PC-9 (cell line): ENCODE measurements around the gene XAGE3. TPM values are rescaled to one million over a fixed set of nuclear protein-coding genes. Genes with fewer than 3 reads are reported as not detected.
"Not testable (repeated sequence)": the region's sequence is repeated elsewhere in the genome, so short reads cannot be mapped to it uniquely, and the experiment has no call there.

ENCODE experiments used
- BruUV-seq: library from RNA; stranded (reverse); fragments of 400-500 nt; replicated peaks from 2 replicates; lab custom pipeline; 2021; lab: Mats Ljungman, UMichigan
- CTCF ChIA-PET: fragments of 300-600 bp; sonication (Branson Sonifier 250); formaldehyde crosslinking; loops from one replicate; lab custom pipeline; 2022; ENCODE audit warnings: antibody characterized with exemption; lab: Charles Lee
- POLR2A ChIA-PET: fragments of 300-600 bp; sonication (Branson Sonifier 250); formaldehyde crosslinking; loops from one replicate; lab custom pipeline; 2022; ENCODE audit warnings: antibody characterized with exemption; ENCODE audit not compliant: unreplicated experiment; lab: Charles Lee
- DNase-seq, 2 experiments: peaks; one replicate each; pipeline versions ENCODE4 v3.0.0 to v3.0.0-alpha.2; 2015 to 2022; ENCODE audit warnings: mixed read lengths in 1 of 2
- H2AFZ ChIP-seq: fragments of 200-600 bp; sonication (generic); 2 replicates; pipeline ENCODE4 v1.8.1; 2017; ENCODE audit warnings: antibody characterized with exemption
- H3F3A ChIP-seq: fragments of 200-600 bp; sonication (generic); 2 replicates; pipeline ENCODE4 v1.8.1; 2017; ENCODE audit warnings: antibody characterized with exemption, mild to moderate bottlenecking, low read depth; ENCODE audit not compliant: insufficient read depth
- H3K27ac ChIP-seq: fragments of 200-600 bp; sonication (generic); 2 replicates; pipeline ENCODE4 v1.6.1; 2016; ENCODE audit warnings: mixed run types
- H3K27me3 ChIP-seq: fragments of 200-600 bp; sonication (generic); 2 replicates; pipeline ENCODE4 v1.6.1; 2016; ENCODE audit warnings: low read depth, mixed run types; ENCODE audit not compliant: insufficient read depth
- H3K36me3 ChIP-seq: fragments of 200-600 bp; sonication (generic); 2 replicates; pipeline ENCODE4 v1.6.1; 2016; ENCODE audit warnings: low read depth, mixed run types
- H3K4me1 ChIP-seq: fragments of 200-600 bp; sonication (generic); replicated peaks from 2 replicates; pipeline ENCODE4 v1.6.1; 2016; ENCODE audit warnings: mixed run types; ENCODE audit not compliant: insufficient read depth
- H3K4me2 ChIP-seq: fragments of 200-600 bp; sonication (generic); 2 replicates; pipeline ENCODE4 v1.6.1; 2017; ENCODE audit warnings: mixed run types
- H3K4me3 ChIP-seq: fragments of 200-600 bp; sonication (generic); 2 replicates; pipeline ENCODE4 v1.6.1; 2016; ENCODE audit warnings: mixed run types
- H3K79me2 ChIP-seq: fragments of 200-600 bp; sonication (generic); 2 replicates; pipeline ENCODE4 v1.6.1; 2017; ENCODE audit warnings: low read depth, mixed run types
- H3K9me2 ChIP-seq: fragments of 200-600 bp; sonication (generic); 2 replicates; pipeline ENCODE4 v1.8.1; 2017; ENCODE audit warnings: mild to moderate bottlenecking; ENCODE audit not compliant: insufficient read depth
- H3K9me3 ChIP-seq: fragments of 200-600 bp; sonication (generic); 2 replicates; pipeline ENCODE4 v1.8.1; 2016; ENCODE audit warnings: low read depth; ENCODE audit not compliant: insufficient read depth
- H4K20me1 ChIP-seq: fragments of 200-600 bp; sonication (generic); 2 replicates; pipeline ENCODE4 v1.8.1; 2017; ENCODE audit not compliant: insufficient read depth
- EZH2 ChIP-seq: fragments of 200-600 bp; sonication (generic); IDR thresholded peaks from 2 replicates; pipeline ENCODE4 v1.8.0; 2017; ENCODE audit warnings: antibody characterized with exemption, low read depth
- intact Hi-C: fragments of 100-400 bp; cut with micrococcal nuclease; formaldehyde crosslinking; loops from one replicate; pipeline ENCODE4 v1.10.0; 2022; ENCODE audit not compliant: unreplicated experiment
- total RNA-seq: library from RNA; stranded (reverse); gene quantifications from 2 replicates; pipeline ENCODE4 v1.2.3, GENCODE V29; 2021
- TF ChIP-seq, protein P1 (sequence below): fragments of 200-600 bp; sonication (generic); conservative IDR thresholded peaks from 2 replicates; pipeline ENCODE4 v1.6.1; 2017; ENCODE audit warnings: mixed run types, antibody characterized with exemption, mild to moderate bottlenecking, moderate library complexity

The XAGE3 gene
- total RNA-seq, 1 experiment from 2014 or later: not detected

DNA sequence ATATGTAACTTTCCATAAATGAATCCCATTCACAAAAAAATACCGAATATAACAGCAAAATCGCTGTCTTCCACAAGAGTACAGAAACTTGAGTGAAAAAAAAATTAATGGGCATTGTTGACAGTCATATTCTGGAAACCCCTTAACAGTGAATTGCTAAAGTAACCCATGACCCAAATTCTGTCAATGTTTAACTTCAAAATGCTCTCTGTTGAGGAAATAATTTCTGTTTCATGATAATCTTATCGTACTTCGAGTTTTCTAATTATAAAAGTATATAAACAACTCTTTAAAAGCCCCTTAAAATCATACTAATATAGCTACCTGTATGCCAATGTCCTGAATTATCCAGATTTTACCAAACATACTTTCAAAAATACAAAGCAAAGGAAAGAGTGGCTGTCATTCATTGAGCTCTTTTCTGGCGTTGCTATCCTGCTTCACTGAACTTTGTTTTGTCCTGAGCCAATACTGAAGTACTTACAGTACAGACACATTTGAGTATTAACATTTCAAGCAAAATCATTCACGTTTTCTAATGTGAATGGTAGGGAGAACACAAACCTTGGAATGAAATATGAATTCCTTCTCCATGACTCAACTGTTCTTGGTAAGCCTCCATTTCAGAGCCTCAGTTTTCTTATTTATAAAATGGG lies 2.4 kb downstream of the XAGE3 start:
- Histone ChIP-seq H3F3A (no peaks in the 10 kb centered on the region), H3K4me1 (no peaks in the 10 kb centered on the region), H3K79me2 (no peaks in the 10 kb centered on the region), H2AFZ (no peak overlapping the region), H3K4me2 (no peak overlapping the region), H4K20me1 (no peaks in the 10 kb centered on the region), H3K9me2 (no peaks in the 10 kb centered on the region), H3K9me3 (no peaks in the 10 kb centered on the region), H3K27me3 (no peaks in the 10 kb centered on the region), H3K4me3 (no peak overlapping the region), H3K27ac (no peak overlapping the region), H3K36me3 (no peaks in the 10 kb centered on the region)
- intact Hi-C loops: no loop called here
- BruUV-seq: no TSS peak
- TF ChIP-seq, protein P1, sequence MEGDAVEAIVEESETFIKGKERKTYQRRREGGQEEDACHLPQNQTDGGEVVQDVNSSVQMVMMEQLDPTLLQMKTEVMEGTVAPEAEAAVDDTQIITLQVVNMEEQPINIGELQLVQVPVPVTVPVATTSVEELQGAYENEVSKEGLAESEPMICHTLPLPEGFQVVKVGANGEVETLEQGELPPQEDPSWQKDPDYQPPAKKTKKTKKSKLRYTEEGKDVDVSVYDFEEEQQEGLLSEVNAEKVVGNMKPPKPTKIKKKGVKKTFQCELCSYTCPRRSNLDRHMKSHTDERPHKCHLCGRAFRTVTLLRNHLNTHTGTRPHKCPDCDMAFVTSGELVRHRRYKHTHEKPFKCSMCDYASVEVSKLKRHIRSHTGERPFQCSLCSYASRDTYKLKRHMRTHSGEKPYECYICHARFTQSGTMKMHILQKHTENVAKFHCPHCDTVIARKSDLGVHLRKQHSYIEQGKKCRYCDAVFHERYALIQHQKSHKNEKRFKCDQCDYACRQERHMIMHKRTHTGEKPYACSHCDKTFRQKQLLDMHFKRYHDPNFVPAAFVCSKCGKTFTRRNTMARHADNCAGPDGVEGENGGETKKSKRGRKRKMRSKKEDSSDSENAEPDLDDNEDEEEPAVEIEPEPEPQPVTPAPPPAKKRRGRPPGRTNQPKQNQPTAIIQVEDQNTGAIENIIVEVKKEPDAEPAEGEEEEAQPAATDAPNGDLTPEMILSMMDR: no peak
- TF ChIP-seq EZH2: no peak
- CTCF ChIA-PET: no interaction called here
- POLR2A ChIA-PET: no interaction called here
- DNase-seq: no peak

DNA sequence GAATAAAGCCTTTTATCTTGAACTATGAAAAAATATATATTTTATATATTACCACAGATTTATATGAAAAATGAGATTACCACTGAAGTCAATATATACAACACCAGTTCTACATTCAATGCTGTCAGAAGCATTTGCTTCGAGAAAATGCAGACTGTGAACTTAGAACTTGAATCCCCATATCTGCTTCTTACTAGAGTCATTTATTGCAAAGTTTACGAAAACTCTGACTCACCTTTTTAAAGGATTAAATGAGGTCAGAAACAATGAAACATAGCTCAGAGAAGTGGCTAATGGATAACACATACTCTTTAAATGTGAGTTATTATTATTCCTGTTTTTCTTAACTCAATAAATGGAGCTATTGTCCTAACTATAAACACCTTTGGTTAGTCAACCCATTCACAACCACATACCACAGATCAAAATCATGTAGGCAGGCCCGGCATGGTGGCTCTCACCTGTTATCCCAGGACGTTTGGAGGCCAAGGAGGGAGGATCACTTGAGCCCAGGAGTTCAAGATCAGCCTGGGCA lies 10.8 kb downstream of the XAGE3 start:
- intact Hi-C loops, POLR2A ChIA-PET, H3K4me3 ChIP-seq, DNase-seq, H3K27me3 ChIP-seq, BruUV-seq, H2AFZ ChIP-seq, H3K27ac ChIP-seq, H3F3A ChIP-seq, H3K4me2 ChIP-seq, H3K79me2 ChIP-seq, H3K9me2 ChIP-seq, CTCF ChIA-PET, H3K9me3 ChIP-seq, H3K4me1 ChIP-seq, H4K20me1 ChIP-seq, H3K36me3 ChIP-seq: not testable (repeated sequence)

DNA sequence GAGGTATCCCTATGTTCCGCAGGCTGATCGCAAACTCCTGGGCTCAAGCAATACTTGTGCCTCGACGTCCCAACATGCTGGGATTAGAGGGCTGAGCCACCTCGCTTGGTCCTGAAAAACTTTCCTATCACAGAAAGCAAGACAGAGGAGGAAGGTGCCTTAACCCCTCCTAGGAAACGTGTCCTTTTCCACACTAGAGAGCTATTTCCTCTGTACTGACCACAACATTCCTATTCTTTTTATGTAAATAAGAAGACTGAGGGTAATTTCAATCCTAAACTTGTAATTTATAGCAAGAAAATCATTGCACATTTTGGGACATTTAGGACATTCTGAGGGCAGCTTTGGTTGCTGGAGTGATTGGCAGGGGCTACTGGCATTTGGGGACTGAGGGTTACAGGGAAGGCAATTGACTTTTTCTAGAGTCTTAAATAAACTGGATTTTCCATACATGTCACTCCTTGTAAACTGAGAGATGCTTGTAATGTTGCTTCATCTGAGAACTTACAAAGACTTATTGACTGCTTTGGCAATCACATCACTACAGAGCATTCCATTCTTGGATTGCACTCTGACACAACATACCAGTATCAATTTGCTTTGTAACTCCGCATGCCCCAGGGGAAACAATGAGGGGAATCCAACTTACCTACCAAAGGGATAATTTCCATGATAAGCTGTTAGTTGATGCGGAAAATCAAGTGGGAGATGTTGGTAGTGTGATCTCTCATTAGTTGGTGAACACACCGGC lies 15.6 kb downstream of the XAGE3 start:
- TF ChIP-seq, protein P1: no peak
- TF ChIP-seq EZH2: no peak
- no peaks in the 10 kb centered on the region for H3F3A ChIP-seq
- ChIA-PET CTCF (no interaction called here), POLR2A (no interaction called here)
- intact Hi-C loops: no loop called here
- no peaks in the 10 kb centered on the region for H3K9me2 ChIP-seq
- no peak overlapping the region for H3K4me3 ChIP-seq
- H3K79me2 ChIP-seq: no peaks in the 10 kb centered on the region
- DNase-seq: no peak
- H3K4me1 ChIP-seq: no peaks in the 10 kb centered on the region
- no peaks in the 10 kb centered on the region for H4K20me1 ChIP-seq
- H3K4me2 ChIP-seq: no peak overlapping the region
- BruUV-seq: no TSS peak
- H3K9me3 ChIP-seq: no peaks in the 10 kb centered on the region
- H3K27me3 ChIP-seq: no peaks in the 10 kb centered on the region
- no peak overlapping the region for H2AFZ ChIP-seq
- no peak overlapping the region for H3K27ac ChIP-seq
- H3K36me3 ChIP-seq: no peaks in the 10 kb centered on the region

DNA sequence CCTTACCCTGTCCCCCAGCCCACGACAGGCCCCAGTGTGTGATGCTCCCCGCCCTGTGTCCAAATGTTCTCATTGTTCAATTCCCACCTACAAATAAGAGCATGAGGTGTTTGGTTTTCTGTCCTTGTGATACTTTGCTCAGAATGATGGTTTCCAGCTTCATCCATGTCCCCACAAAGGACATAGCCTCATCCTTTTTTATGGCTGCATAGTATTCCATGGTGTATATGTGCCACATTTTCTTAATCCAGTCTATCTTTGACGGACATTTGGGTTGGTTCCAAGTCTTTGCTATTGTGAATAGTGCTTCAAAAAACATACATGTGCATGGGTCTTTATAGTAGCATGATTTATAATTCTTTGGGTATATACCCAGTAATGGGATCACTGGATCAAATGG lies 24.3 kb downstream of the XAGE3 start:
- H3K79me2 ChIP-seq, H3K36me3 ChIP-seq, H3K9me2 ChIP-seq, BruUV-seq, H3K4me3 ChIP-seq, CTCF ChIA-PET, H3F3A ChIP-seq, H3K9me3 ChIP-seq, H3K27ac ChIP-seq, POLR2A ChIA-PET, H2AFZ ChIP-seq, H3K27me3 ChIP-seq, H4K20me1 ChIP-seq, H3K4me2 ChIP-seq, DNase-seq, H3K4me1 ChIP-seq, intact Hi-C loops: not testable (repeated sequence)
